SK-N-SH treated with all-trans-retinoic acid at 6 μM for 48 hours (cell line): ENCODE results near the gene LRMDA.

Experiments used
- ARNTL ChIP-seq: fragments of 450-650 bp; formaldehyde crosslinking; IDR thresholded peaks from 2 replicates; pipeline ENCODE4 v1.5.0; 2020; ENCODE audit warnings: low read depth, mild to moderate bottlenecking, moderate library complexity, borderline replicate concordance
- BACH2 ChIP-seq: fragments of 250-450 bp; sonication (Bioruptor Pico); IDR thresholded peaks from 2 replicates; pipeline ENCODE4 v1.9.0; 2021; ENCODE audit warnings: mild to moderate bottlenecking, borderline replicate concordance
- CSDC2 ChIP-seq: fragments of 250-450 bp; sonication (Bioruptor Pico); IDR thresholded peaks from 2 replicates; pipeline ENCODE4 v1.5.0; 2020; ENCODE audit warnings: mild to moderate bottlenecking, moderate library complexity
- GLIS3 ChIP-seq: fragments of 250-450 bp; sonication (Bioruptor Pico); IDR thresholded peaks from 2 replicates; pipeline ENCODE4 v1.5.0; 2020; ENCODE audit warnings: mild to moderate bottlenecking, moderate library complexity
- RARB ChIP-seq: fragments of 250-450 bp; sonication (Bioruptor Pico); IDR thresholded peaks from 2 replicates; pipeline ENCODE4 v1.8.0; 2021; ENCODE audit warnings: mild to moderate bottlenecking, moderate library complexity
- TCF4 ChIP-seq: fragments of 250-450 bp; sonication (Bioruptor Pico); IDR thresholded peaks from 2 replicates; pipeline ENCODE4 v1.8.0; 2021; ENCODE audit warnings: mild to moderate bottlenecking, moderate library complexity, borderline replicate concordance
- TOX ChIP-seq: fragments of 250-450 bp; sonication (Bioruptor Pico); IDR thresholded peaks from 2 replicates; pipeline ENCODE4 v1.8.0; 2021; ENCODE audit warnings: mild to moderate bottlenecking, moderate library complexity, borderline replicate concordance
- ZNF565 ChIP-seq: fragments of 450-650 bp; formaldehyde crosslinking; conservative IDR thresholded peaks from 2 replicates; pipeline ENCODE4 v1.5.0; 2020; ENCODE audit warnings: low read depth, mild to moderate bottlenecking, moderate library complexity
- ZNF70 ChIP-seq: fragments of 450-650 bp; formaldehyde crosslinking; IDR thresholded peaks from 2 replicates; pipeline ENCODE4 v1.5.0; 2020; ENCODE audit warnings: mild to moderate bottlenecking, moderate library complexity
- ZNF8 ChIP-seq: fragments of 450-650 bp; formaldehyde crosslinking; IDR thresholded peaks from 2 replicates; pipeline ENCODE4 v1.5.0; 2020; ENCODE audit warnings: mild to moderate bottlenecking, moderate library complexity
- TF ChIP-seq, protein P1 (sequence below): fragments of 250-450 bp; sonication (Bioruptor Pico); IDR thresholded peaks from 2 replicates; pipeline ENCODE4 v1.8.0; 2021; ENCODE audit warnings: low read depth, mild to moderate bottlenecking, moderate library complexity, borderline replicate concordance
- TF ChIP-seq, protein P2 (sequence below): fragments of 250-450 bp; sonication (Bioruptor Pico); IDR thresholded peaks from 2 replicates; pipeline ENCODE4 v1.5.1; 2021; ENCODE audit warnings: mild to moderate bottlenecking, moderate library complexity

DNA sequence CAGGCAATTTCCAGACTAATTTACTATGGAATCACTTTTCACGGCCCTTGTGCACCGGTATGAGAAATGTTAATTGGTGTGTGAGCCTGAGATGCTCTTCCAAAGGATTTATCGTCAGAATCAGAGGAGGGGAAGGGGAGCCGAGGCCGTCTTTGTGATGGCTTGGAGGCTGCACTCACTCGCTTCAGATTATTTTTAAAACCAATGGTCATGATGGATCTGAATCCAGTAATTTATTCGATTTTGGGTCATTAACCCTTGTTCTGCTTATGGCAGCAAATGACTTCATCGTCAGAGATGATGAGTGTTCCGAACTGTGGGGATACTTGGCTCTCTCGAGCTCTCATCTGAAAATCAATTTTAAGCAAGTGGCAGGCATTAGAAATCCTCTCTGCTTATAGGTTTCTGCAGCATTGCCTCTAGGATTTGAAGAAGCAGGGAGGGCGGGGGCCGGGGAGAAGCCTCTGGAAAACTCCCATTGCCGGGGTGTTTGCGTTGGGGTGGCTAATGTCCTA, 576.3 kb downstream of the LRMDA start:
- TF ChIP-seq, protein P1, sequence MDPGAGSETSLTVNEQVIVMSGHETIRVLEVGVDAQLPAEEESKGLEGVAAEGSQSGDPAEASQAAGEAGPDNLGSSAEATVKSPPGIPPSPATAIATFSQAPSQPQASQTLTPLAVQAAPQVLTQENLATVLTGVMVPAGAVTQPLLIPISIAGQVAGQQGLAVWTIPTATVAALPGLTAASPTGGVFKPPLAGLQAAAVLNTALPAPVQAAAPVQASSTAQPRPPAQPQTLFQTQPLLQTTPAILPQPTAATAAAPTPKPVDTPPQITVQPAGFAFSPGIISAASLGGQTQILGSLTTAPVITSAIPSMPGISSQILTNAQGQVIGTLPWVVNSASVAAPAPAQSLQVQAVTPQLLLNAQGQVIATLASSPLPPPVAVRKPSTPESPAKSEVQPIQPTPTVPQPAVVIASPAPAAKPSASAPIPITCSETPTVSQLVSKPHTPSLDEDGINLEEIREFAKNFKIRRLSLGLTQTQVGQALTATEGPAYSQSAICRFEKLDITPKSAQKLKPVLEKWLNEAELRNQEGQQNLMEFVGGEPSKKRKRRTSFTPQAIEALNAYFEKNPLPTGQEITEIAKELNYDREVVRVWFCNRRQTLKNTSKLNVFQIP = no peak
- no peak for TF ChIP-seq GLIS3 (CRISPR knock-in tag)
- TF ChIP-seq ZNF565 (CRISPR knock-in tag) = no peak
- no peak for TF ChIP-seq TCF4 (CRISPR knock-in tag)
- TF ChIP-seq ZNF70 (CRISPR knock-in tag) = no peak
- TF ChIP-seq ARNTL (CRISPR knock-in tag) = no peak
- TF ChIP-seq RARB (CRISPR knock-in tag) = no peak
- TF ChIP-seq BACH2 = no peak
- TF ChIP-seq, protein P2, sequence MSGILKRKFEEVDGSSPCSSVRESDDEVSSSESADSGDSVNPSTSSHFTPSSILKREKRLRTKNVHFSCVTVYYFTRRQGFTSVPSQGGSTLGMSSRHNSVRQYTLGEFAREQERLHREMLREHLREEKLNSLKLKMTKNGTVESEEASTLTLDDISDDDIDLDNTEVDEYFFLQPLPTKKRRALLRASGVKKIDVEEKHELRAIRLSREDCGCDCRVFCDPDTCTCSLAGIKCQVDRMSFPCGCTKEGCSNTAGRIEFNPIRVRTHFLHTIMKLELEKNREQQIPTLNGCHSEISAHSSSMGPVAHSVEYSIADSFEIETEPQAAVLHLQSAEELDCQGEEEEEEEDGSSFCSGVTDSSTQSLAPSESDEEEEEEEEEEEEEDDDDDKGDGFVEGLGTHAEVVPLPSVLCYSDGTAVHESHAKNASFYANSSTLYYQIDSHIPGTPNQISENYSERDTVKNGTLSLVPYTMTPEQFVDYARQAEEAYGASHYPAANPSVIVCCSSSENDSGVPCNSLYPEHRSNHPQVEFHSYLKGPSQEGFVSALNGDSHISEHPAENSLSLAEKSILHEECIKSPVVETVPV (CRISPR knock-in tag) = no peak
- TF ChIP-seq TOX (CRISPR knock-in tag) = no peak
- no peak for TF ChIP-seq CSDC2 (CRISPR knock-in tag)
- TF ChIP-seq ZNF8 (CRISPR knock-in tag) = no peak
